Activated CD8-positive, alpha-beta memory T cell treated with anti-CD3 and anti-CD28 coated beads, Interleukin-2, amount 50 U/mL, for 1 hour (primary cell): ENCODE data around the gene NR2F2.

Experiments used
- DNase-seq: peaks from one replicate; pipeline ENCODE4 v3.0.0-alpha.2; 2020; ENCODE audit errors: extremely low read depth

The NR2F2 gene

GRCh38 chr15:96352604-96353405 lies 22.3 kb downstream of the NR2F2 start:
- no peak for DNase-seq

GRCh38 chr15:96353416-96353929 lies 23.0 kb downstream of the NR2F2 start:
- DNase-seq, result no peak

- no peak for DNase-seq
These were observed 23.6 kb downstream of the NR2F2 start for GRCh38 chr15:96353930-96354730.

- DNase-seq, result no peak
These were observed 24.4 kb downstream of the NR2F2 start for GRCh38 chr15:96354731-96355567.

GRCh38 chr15:96355568-96356187 lies 25.2 kb downstream of the NR2F2 start:
- no peak for DNase-seq

- DNase-seq, result no peak
These were observed 26.3 kb downstream of the NR2F2 start for GRCh38 chr15:96356494-96357455.

- DNase-seq, result no peak
These were observed 27.7 kb downstream of the NR2F2 start for GRCh38 chr15:96358001-96358801.

- no peak for DNase-seq
These were observed 28.5 kb downstream of the NR2F2 start for GRCh38 chr15:96358821-96359615.

GRCh38 chr15:96359616-96360521 lies 29.4 kb downstream of the NR2F2 start:
- DNase-seq, result no peak

GRCh38 chr15:96360581-96361308 lies 30.2 kb downstream of the NR2F2 start:
- DNase-seq, result no peak

- DNase-seq, result no peak
These were observed 31.0 kb downstream of the NR2F2 start for GRCh38 chr15:96361309-96362010.

GRCh38 chr15:96362011-96362754 lies 31.7 kb downstream of the NR2F2 start:
- DNase-seq, result no peak

GRCh38 chr15:96362755-96363651 lies 32.5 kb downstream of the NR2F2 start:
- DNase-seq, result no peak

GRCh38 chr15:96363707-96364106 lies 33.2 kb downstream of the NR2F2 start:
- DNase-seq, result no peak
